Measurements from ENCODE around the gene SYNJ2.

SYNJ2 gene

DNA sequence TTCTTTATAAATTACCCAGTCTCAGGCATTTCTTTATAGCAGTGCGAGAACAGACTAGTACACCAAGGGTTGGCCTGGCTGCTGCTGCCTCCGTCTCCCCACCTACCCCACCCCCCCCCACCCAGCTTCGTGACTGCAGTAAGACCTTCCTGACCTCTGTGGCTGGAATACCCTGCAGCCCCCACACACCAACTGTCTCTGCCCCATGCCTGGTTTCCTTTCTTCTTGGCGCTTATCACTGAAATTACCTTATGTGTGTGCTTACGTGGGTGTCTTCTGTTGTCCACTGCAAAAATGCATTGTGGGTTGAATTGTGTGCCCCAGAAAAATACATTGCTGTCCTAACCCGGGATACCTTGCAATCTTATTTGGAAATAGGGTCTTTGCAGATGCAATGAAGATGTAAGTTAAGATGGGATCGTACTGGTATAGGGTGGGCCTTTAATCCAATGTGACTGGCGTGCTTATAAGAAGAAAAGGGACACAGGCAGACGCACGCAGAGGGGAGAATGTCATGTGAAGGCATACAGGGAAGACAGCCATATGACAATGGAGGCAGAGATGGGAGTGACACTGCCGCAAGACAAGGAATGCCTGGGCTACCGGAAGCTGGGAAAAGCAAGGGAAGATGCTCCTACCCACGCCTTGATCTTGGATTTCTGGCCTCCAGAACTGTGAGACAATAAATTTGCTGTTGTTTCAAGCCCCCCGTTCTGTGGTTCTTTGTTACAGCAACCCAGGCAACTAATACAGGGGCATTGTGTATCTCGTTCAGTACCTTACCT is 15.4 kb downstream of the SYNJ2 start:
- no peak for DNase-seq (ENCODE audit: low read depth in 2 of 2)

- no peak for DNase-seq (ENCODE audit: low read depth in 2 of 2)
Observed at GRCh38 chr6:157997893-157998608, 16.4 kb downstream of the SYNJ2 start.

- no peak for DNase-seq (ENCODE audit: low read depth in 2 of 2)
Observed at GRCh38 chr6:157998707-157999167, 17.1 kb downstream of the SYNJ2 start.

- DNase-seq (ENCODE audit: low read depth in 2 of 2), result no peak
Observed at GRCh38 chr6:157999168-158000051, 17.7 kb downstream of the SYNJ2 start.

- no peak for DNase-seq (ENCODE audit: low read depth in 2 of 2)
Observed at GRCh38 chr6:158000530-158001307, 19.1 kb downstream of the SYNJ2 start.

DNA sequence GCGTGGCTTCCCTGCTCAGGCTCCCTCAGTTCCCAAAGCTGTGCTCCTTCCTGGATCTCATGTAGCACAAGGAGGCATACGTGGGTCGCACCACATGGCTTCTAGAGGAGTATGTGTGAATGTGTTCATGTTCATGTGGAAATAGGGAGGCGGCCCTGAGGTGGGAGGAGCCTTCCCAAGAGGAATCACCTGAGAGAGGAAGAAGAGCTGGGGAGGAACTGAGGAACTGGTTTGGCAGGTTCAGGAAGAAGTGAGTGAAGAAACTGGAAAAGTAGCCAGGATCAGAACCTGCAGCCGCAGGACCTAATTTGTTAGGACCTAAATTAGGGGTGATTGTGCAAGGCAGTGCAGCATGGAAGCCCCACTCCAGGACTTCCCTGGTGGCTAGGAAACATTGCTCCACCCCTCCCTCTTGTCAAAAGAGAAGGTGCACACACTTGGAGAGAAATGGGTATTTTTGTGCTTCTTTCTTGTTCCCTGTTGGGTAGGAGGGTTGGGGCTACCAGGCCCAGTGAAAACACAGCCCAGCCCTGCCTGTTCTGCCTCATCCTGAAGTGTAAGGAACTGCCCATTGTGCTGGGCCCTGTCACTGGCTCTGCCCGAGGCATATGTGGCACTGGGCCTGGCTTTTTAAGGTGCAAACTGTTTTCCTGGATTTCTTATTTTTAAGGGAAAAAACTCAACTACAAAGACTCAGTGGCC is 20.7 kb downstream of the SYNJ2 start:
- no peak for DNase-seq (ENCODE audit: low read depth in 2 of 2)

- DNase-seq (ENCODE audit: low read depth in 2 of 2), result no peak
Observed at GRCh38 chr6:158002951-158003853, 21.5 kb downstream of the SYNJ2 start.

- no peak for DNase-seq (ENCODE audit: low read depth in 2 of 2)
Observed at GRCh38 chr6:158003910-158004700, 22.4 kb downstream of the SYNJ2 start.

- DNase-seq (ENCODE audit: low read depth in 2 of 2), result no peak
Observed at GRCh38 chr6:158004701-158005095, 23.0 kb downstream of the SYNJ2 start.

DNA sequence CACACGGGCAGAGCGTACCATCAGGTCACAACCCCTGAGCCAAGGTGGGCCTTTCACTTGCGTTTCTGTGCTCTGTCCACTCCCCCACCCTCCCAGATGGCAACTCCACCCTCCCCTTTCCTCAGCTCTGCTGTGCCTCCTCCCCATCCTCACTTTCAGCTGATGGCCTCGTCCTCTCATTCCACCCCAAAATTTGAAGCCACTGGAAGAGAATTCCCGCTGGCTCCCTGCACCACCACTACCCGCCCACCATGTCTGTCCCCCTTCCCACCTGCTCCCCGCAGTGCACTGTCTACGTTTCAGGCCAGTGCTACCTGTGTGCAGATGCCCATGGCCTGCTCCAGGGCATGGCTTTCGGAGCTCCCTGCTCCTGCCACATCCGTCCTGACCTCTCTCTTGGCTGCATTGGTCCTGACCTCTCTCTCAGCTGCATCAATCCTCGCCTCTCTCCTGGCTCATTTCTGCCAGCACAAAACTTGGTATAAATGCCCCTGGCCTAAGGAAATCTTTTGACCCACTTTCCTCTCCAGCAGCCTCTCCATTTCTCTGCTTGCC is 24.0 kb downstream of the SYNJ2 start:
- no peak for DNase-seq (ENCODE audit: low read depth in 2 of 2)

GRCh38 chr6:158006331-158006730 is 24.7 kb downstream of the SYNJ2 start:
- no peak for DNase-seq (ENCODE audit: low read depth in 2 of 2)

DNA sequence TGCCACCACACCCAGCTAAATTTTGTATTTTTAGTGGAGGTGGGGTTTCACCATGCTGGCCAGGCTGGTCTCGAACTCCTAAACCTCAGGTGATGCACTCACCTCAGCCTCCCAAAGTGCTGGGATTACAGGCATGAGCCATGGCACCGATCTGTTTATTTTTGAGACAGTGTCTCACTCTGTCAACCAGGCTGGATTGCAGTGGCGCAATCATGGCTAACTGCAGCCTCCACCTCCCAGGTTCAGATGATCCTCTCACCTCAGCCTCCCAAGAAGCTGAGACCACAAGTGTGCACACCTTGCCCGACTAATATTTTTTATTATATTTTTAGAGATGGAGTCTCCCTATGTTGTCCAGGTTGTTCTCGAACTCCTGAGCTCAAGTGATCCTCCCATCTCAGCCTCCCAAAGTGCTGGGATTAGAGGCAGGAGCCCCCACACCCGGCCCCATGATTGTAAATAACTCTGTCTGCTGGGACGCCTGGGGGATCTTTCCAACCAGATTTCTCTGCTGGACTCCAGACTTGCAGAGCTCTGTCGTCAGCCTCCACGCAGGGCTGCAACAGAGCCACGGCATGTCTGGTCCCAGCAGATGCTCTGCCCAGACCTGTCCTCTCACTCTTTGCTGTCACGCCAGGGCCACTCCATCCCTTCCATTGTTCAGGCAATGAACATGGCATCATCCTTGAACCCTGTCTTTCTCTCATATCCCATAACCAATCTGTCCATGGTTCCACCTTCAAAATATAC is 25.3 kb downstream of the SYNJ2 start:
- no peak for DNase-seq (ENCODE audit: low read depth in 2 of 2)

DNA sequence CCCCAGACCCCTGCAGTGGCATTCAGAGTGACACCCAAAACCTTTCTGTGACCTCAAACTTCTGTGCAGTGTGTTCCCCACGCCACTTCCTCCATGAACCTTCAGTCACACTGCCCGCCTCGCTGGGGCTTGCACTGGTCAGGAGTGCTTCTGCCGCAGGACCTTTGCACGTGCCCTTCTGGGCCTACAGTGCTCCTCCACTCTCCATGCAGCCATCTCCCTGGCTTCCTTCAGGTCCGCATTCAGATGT is 27.1 kb downstream of the SYNJ2 start:
- no peak for DNase-seq (ENCODE audit: low read depth in 2 of 2)

GRCh38 chr6:158009114-158009891 is 27.6 kb downstream of the SYNJ2 start:
- no peak for DNase-seq (ENCODE audit: low read depth in 2 of 2)

DNA sequence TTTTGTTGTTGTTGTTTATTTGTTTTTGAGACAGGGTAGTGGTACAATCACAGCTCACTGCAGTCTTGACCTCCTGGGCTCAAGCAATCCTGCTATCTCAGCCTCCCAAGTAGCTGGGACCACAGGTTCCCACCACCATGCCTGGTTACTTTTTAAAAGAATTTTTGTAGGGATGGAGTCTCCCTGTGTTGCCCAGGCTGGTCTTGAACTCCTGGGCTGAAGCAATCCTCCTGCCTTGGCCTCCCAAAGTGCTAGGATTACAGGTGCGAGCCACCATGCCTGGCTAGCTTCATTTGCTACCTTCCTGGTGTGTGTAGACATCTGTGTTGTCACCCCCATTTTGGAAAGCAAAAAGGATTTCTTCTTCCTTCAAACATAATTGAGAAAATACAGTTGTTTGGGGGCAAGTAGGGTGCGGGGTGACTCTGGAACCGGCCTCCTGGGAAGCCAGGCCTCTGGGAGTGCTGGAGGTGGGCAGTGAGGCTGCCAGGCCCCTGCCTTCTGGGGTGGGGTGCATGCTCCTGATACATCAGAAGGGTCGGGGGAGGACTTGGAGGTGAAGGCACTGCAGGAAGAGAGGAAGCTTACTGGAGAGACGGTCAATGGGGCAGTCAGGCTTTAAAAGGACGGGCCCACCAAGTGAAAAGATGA is 28.4 kb downstream of the SYNJ2 start:
- no peak for DNase-seq (ENCODE audit: low read depth in 2 of 2)

DNA sequence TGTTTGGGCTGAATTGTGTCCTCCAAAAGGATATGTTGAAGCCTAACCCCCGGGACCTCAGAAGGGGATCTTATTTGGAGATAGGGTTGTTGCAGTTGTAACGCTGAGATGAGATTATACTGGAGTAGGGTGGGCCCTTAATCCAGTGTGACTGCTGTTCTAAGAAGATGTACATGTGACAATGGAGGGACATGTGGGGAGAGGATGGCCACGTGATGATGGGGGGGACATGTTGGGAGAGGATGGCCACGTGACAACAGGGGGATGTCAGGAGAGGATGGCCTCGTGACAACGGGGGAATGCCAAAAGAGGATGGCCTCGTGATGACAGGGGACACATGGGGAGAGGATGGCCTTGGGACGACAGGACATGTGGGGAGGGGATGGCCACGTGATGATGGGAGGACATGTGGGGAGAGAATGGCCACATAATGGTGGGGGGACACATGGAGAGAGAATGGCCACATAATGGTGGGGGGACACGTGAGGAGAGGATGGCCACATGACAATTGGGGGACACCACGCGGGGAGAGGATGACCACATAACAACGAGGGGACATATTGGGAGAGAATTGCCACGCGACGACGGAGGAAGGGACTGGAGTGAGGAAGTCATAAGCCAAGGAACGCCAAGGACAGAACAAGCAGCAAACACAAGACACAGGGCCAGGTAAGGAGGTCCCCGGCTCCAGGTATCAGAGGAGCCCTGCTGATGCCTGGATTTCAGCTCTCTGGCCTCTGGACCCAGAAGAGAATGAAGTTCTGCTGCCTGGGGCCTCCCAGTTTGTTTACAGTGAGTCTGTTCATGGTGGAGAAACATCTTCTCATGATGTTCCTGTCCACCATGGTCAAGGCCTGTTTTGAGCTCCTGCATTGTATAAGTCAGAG is 29.2 kb downstream of the SYNJ2 start:
- DNase-seq (ENCODE audit: low read depth in 2 of 2), result no peak

Data from stimulated activated CD8-positive, alpha-beta memory T cell treated with anti-CD3 and anti-CD28 coated beads, Interleukin-7, amount 100 ng/mL, for 1 hour (primary cell).